Fibroblast of the aortic adventitia (primary cell): ENCODE measurements around the gene BCL7B. TPM values are rescaled to one million over a fixed set of nuclear protein-coding genes. Genes with fewer than 3 reads are reported as not detected.
A peak's percentile ranks its signal among the peaks of the same experiment; 100 is the strongest.

Experiments
- DNase-seq: peaks from one replicate; pipeline ENCODE4 v3.0.0-alpha.2; 2010; ENCODE audit warnings: low read depth
- H3K4me3 ChIP-seq: 2 replicates; pipeline ENCODE4 v1.5.1; 2011; ENCODE audit warnings: low read depth, mild to moderate bottlenecking, control low read depth, low read length, moderate library complexity
- total RNA-seq: library from RNA; depleted of rRNA; stranded (reverse); fragments of >200 nt; gene quantifications from 2 replicates; pipeline ENCODE4 v1.2.3, GENCODE V29; 2012; ENCODE audit warnings: low replicate concordance
- TF ChIP-seq, protein P1 (sequence below): IDR thresholded peaks from 2 replicates; pipeline ENCODE4 v1.5.1; 2011; ENCODE audit warnings: mild to moderate bottlenecking, low read length, control low read depth, inconsistent platforms; ENCODE audit not compliant: insufficient read depth

The BCL7B gene
- 23.4 and 34.2 TPM in 2 replicates for total RNA-seq

DNA sequence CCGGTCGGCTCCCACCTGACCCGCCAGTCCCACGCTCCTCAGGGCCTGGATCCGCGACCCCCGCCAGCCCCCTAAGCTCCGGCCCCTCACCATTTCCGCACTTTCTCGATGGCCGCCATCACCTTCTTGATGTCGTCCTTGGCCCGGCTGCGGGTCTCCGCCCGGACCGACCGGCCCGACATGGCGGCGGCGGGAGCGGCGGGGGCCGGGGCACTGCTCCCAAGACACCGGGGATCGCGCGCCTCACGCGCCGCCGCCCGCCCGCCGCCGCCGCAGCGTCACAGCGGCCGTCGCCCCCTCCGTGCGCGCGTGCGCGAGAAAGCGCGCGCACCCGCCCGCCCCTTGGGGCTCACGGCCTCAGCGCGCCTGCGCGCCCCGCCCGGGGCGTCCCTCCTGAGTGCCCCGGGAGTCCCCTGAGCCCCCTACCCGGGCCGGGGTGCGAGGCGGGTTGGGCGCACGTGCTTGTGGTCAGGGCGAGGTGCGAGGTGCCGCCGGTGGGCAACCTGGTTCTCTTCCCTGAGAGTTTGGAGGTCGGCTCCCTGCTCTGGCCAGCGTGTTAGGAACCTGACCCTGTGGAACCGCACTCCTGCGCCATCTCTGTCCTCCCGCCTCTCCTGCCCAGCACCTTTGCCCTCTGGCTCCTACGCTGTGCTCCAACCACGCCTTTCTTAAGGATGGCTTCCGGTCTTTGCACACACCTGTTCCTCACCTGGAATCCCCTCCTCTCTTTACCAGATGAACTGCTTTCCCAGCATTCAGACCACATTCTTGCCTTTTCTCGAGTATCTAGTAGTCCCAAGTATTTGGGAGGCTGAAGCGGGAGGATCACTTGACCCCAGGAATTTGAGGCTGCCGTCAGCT, at the start of gene BCL7B:
Gene BCL7B (minus strand): TSS at position 294 of the 861 bp plus-strand sequence. CDS start 112 bp downstream, at position 182.
- DNase-seq = peak; percentile 46
- peak within 1 kb of the TSS; percentile 84 for H3K4me3 ChIP-seq

DNA sequence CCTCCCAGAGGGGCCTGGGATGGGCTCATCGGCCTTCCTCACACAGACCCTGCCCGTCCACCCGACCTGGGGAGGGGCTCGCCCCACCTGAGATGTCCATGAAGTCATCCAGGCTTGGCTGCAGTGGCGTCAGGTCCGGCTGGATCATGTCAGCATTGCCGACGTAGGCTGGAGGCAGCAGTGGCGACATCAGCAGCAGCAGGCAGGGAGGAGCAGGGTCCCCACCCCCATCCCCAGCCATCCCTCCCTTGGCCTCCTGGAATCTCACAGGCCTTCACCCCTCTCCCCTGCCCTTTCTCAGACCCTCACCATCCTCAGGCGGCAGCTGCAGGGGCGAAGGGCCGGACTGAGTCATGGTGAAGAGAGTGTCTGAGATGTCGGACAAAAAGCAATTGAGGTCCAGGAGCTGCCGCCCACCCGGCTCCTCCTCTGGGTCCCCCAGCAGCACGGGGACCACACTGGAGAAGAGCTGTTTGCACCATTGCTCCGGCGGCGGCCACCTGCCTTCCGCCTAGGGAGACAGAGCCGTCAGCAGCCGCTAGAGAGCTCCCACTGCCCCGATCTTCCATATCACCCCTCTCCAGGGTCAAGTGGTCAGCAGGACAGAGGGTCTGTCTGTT, 48.2 kb upstream of the BCL7B start:
- no peak overlapping the region for H3K4me3 ChIP-seq
- TF ChIP-seq, protein P1, sequence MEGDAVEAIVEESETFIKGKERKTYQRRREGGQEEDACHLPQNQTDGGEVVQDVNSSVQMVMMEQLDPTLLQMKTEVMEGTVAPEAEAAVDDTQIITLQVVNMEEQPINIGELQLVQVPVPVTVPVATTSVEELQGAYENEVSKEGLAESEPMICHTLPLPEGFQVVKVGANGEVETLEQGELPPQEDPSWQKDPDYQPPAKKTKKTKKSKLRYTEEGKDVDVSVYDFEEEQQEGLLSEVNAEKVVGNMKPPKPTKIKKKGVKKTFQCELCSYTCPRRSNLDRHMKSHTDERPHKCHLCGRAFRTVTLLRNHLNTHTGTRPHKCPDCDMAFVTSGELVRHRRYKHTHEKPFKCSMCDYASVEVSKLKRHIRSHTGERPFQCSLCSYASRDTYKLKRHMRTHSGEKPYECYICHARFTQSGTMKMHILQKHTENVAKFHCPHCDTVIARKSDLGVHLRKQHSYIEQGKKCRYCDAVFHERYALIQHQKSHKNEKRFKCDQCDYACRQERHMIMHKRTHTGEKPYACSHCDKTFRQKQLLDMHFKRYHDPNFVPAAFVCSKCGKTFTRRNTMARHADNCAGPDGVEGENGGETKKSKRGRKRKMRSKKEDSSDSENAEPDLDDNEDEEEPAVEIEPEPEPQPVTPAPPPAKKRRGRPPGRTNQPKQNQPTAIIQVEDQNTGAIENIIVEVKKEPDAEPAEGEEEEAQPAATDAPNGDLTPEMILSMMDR = no peak
- DNase-seq = no peak

More for the DNA sequence above, at the start of gene BCL7B:
- TF ChIP-seq, protein P1 = no peak

DNA sequence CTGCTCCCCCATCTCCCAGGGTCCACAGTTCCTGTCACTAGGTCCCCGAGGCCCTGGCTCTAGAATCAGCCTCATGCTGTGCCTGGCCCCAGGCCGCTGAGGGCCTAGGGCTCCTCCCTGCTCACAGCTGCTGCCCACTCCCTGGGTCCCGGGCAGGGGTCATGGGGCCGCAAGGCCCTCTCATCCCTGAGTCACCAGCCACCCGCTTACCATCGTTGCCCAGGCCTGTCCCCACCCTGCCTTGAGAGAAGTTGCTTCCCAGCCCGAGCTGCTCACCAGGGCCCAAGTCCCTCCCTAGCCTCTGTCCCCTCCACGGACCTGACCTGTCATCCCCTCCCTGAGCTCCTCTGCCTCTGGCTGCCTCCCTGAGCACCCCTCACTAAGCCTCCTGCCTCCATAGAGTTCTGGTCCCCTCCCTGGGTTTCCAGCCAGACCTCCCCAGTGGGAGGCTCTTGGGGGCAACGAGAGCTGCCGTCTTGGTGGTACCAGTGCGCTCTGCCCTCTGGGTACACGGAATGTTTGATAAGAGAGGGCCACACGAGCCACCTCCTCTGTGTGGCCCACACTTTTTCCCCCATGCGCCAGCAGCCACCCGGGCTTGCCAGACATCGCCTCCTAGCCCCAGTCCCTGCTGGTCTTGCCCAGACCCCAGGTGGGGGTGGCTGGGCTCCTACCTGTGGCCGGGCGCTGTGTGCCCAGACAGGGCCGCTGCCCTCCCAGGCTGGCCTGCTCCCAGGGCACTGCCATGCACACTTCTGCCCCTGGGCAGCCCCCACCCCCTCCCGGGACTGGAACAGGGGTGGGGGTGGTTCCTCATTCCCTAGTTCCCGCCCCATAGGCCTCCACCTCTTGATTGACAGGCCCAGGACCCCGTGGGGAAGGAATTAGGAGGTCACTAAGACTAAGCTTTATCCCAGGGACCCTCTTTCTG, 45.5 kb upstream of the BCL7B start:
- DNase-seq = no peak
- no peak overlapping the region for H3K4me3 ChIP-seq
- TF ChIP-seq, protein P1 = no peak

DNA sequence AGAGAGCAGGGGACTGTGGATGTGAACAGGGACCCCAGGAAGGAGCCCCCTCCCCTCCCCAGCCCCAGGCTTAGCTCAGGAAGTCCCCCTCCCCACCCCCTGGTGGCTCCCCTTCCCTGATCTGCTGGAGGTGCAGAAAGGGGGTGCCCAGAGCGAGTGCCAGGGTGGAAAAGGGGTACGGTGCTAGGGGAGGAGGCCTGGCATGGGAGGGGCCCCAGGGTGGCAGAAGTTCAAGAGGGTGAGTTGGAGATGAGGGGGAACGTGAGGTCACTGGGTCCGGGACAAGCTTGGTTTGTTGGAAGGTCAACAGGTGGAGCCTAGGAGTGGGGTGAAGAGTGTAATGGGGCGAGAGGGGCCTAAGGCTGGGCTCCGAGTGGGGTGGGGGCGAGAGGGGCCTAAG, 42.4 kb upstream of the BCL7B start:
- TF ChIP-seq, protein P1 = no peak
- no peak for DNase-seq

DNA sequence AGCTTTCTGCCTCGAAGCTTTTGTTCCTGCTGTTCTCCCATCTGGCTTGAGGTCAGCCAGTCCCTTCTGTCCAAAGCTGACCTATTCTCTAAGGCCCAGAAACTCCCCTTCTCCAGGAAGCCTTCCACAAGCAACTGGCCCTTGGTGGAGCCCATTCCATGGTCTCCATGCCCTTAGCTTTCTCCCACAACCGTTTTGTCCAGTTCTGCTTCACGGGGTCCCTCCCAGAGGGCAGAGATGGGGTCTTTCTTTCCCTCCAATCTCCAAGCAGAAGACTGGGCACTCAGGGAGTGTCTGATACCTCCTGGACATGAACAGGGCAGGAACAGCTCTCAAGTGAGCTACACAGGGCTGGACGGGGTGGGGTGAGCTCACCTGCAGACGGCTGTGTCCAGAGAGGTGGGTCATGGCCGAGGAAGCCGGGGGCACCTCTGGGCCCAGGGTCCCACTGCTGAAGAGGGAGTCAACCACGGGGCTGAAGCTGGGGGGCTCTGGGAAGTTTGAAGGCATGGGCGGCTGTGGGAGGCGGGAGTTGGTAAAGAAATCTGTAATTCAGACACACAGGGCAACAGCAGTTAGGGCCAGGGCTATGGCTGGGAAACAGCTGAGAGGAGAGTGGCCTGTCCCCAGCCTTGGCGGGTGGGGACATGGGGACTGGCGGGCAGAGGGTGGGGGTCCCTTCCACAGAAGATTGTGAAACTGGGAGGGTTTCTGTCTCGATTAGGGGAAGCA, 41.8 kb upstream of the BCL7B start:
- no peak for DNase-seq
- H3K4me3 ChIP-seq = no peak overlapping the region
- TF ChIP-seq, protein P1 = no peak

More for the DNA sequence above, 42.4 kb upstream of the BCL7B start:
- no peak overlapping the region for H3K4me3 ChIP-seq
